Superior temporal gyrus (tissue), 1 donor: ENCODE measurements around the gene EPHX1.

ENCODE experiments used
- DNase-seq: peaks from one replicate; pipeline ENCODE4 v3.0.0-alpha.2; 2016; ENCODE audit errors: extremely low spot score

EPHX1 gene

GRCh38 chr1:225842788-225843425, 33.0 kb downstream of the EPHX1 start:
- no peak for DNase-seq

DNA sequence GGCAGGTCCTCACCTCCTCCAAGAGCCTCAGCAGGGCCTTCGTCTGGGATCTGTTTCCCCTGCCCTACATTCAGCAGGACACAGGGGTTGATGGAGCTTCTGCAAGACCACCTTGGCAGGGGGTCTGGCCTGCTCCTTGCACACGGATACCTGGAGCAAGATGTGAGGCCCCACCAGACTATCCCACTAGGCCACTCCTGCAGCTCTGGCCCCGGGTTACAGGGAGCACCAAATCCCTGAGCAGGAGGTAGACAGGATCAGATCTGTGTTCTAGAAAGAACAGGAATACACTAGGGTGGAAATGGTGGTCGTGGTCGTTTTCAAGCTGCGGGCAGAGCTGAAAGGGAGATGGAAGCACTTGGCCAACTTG, 33.5 kb downstream of the EPHX1 start:
- no peak for DNase-seq

GRCh38 chr1:225844236-225845061, 34.5 kb downstream of the EPHX1 start:
- DNase-seq, result no peak

GRCh38 chr1:225845097-225845496, 35.2 kb downstream of the EPHX1 start:
- no peak for DNase-seq

GRCh38 chr1:225845571-225846259, 35.8 kb downstream of the EPHX1 start:
- no peak for DNase-seq

- no peak for DNase-seq
Measured at GRCh38 chr1:225846331-225847310, 36.7 kb downstream of the EPHX1 start.

DNA sequence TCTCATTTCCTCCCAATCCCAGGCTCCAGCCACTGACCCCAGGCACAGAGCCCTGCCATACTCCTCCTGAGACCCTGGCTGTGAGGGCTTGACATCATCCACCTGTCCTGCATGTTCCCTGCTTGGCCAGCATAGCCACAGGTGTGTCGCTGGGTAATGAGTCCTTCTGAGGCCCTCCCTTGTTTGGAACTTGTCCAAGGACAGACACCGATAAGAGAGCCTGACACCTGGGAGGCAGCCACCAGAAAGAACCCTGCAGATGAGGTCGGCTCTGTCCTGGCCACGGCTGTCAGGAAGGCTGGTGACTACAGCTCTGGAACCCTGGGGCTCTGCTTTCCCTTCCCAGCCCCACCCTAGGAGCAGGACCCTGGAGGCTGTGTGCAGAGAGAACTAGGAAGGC, 37.7 kb downstream of the EPHX1 start:
- DNase-seq, result no peak

DNA sequence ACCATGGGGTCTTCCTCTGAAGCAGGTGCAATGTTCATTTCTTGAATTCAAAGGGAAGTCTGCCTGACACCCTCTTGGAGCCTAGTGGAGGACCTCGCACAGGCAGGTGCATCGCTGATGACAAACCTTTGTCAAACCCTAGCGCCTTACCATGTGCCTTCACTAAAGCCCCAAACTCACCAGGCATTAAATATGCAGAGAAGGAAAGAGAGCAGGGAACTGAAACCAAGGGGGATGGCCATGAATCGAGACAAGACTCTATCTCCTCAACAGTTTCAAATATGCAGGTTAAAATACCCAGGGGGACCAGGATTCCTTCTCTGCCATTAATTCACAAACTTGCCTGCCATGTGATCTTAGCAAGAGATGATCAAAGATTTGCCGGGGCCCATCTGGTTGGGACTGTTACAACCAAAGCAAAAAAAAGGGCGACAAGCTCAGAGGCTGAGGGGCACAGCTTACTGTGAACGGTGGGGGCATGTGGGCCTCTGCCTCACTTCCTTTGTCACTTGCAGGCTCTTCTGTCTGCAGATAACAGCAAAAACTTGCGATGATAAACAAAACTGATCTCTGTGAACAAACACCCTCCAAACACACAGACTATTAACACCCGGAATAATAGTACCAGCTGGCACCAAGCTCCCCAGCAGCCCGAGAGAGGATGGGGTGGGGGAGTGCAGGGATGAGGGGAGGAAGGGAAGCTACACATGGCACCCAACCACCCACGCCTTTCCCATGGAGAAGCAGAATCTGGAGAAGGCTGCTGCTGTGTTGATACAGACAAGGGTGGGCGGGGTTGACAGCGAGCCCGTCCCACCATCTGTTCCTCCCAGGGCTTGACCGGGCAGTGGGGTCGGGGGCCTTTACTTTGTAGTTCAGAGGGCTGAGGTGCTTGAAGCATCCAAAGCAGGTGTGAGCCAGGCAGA, 38.4 kb downstream of the EPHX1 start:
- DNase-seq, result peak; percentile 85

DNA sequence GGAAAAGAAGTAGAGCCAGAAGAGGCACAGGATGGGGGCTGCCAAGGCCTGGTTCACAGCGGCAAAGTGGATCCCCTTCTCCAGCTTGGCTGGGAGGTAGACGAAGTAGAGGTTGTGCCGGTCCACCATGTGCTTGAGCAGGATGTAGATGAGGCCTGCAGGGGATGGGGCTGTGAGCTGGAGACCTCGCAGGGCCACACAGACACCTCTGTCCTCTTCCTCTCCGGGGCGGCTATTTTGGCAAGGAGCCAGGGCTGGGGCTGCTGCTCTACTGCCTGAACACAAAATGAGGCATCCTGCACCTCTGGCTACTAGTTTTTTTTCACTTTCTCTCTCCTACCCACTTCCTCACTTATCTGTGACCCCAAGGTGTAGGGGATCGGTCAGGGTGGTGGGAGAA, 40.0 kb downstream of the EPHX1 start:
- no peak for DNase-seq

- no peak for DNase-seq
Measured at GRCh38 chr1:225850370-225850769, 40.4 kb downstream of the EPHX1 start.

- DNase-seq, result no peak
Measured at GRCh38 chr1:225851805-225852204, 41.9 kb downstream of the EPHX1 start.

GRCh38 chr1:225852413-225853124, 42.6 kb downstream of the EPHX1 start:
- DNase-seq, result no peak

- no peak for DNase-seq
Measured at GRCh38 chr1:225853441-225853840, 43.5 kb downstream of the EPHX1 start.

DNA sequence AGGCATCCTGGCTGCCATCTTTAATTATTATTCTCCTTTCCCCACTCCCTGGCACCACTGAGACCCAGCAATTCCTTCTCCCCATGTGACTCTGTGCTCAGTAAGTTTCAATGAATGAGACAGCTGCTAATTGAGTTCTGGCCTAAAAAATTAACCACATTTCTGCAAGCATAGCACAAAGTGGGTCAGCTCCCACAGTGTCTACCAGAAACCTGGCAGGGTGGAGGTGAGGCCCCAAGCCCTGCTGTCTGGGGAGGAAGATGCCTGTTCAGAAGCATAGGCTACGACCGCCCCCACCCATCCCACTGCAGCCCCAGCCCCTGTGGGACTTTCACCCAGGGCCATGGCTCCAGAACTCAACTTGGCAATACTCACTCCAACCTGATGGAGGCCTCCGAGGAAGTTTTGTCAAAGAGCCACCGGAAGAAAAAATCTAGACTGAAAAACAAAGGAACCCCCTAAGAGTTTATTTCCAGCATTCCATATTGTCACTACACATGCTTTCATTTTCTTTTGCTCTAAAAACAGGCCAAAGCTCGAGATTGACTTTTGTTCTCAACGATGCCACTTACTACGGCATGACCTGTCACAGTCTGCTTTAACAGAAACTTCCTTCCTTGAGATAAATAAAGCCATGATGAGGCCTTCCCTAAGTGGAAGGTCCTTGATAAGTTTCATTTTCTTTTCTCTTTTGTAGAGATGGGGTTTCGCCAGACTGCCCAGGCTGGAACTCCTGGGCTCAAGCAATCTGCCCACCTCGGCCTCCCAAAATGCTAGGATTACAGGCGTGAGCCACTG, 45.8 kb downstream of the EPHX1 start:
- no peak for DNase-seq

- peak; percentile 74 for DNase-seq
Measured at GRCh38 chr1:225857256-225857655, 47.3 kb downstream of the EPHX1 start.

DNA sequence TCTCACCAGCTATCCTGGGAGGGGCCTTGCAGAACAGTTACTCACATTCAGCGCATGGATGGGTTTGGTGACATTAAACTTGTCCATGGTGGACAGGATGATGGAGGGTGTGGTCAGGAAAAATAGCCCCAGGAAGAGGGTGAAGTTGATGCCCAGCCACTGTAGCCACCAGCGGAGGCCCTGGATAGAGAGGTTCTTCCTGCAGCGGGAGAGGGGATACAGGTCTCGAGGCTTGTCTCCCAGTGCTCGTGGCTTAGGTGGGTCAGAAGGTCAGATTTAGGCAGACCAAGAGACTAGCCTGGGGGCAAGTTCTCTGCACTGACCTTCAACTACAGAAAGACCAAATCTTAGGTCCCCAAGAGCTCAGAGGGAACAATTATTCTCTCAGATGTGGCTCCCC, 49.2 kb downstream of the EPHX1 start:
- DNase-seq, result no peak

DNA sequence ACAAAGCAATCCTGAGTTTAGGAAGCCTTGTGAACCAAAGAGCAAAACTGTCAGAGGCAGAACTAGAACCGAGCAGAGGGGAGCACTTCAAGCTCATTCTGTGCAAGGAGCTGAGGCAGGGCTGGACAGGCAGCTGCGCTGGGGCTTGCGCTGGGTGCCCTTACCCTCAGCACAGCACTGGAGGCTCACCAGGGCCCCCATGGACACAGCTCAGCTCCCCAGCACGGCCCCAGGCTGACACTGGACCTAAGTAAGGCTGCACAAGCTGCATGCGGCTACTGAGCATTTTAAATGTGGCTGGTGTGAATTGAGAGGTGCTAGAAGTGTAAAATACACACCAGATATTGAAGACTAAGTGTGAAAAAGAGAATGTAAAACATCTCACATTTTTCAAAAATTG, 50.2 kb downstream of the EPHX1 start:
- no peak for DNase-seq

DNA sequence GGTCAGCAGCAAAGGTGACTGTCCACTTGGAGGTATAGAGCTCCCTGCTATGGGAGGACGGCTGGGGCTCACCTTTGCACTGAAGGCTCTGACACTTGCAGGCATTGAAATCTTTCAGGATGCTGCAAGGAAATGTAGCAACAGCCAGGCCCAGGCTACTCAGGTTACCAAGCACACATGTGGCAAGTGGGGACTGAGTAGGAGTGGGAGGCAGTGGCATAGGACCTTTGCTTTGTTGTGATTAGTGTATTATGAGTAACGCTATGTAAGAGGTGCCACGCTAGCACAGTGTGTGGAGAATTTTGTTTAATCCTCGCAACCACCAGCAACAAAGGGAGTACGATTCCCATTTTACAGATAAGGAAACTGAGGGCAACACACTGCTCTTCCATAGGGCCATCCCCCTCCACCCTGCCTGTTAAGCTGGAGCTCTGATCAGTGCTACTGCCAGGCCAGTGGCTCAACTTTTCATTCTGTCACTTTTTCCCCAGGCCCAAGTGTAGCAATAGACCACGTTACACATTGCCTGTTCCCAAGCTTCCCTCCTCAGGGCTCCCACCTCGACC, 51.0 kb downstream of the EPHX1 start:
- no peak for DNase-seq
